ENCODE data around the gene JOSD1. TPM values are rescaled to one million over a fixed set of nuclear protein-coding genes. Genes with fewer than 3 reads are reported as not detected.

Gene JOSD1
- polyA plus RNA-seq, 1 donor = 77.2 TPM

DNA sequence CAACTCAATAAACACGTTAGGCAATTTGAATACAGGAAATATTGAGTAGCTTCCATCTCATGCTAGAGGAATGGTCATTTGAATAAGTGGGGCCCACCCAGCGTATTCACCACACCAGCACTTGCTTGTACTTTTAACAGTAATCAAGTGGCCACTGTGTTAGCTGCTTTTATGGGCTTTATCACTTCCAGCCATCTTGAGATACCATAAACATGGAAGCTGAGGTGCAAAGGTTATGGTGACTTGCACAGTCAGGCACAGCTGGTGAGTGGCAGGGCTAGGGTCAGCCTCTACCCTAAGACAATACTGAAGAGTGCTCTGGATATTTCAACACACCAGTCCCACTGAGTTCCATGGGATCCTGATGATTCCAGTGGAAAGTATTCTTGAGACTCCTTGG lies 6.7 kb downstream of the JOSD1 start:
- no CpG with 5 or more reads among the region's 2 CpGs for WGBS (ENCODE audit: insufficient coverage, low lambda C conversion rate)
- H3K4me3 ChIP-seq (ENCODE audit: low read length) = no peak overlapping the region
- peaks cover 72% of the 10 kb centered on the region for H3K4me1 ChIP-seq (ENCODE audit: control insufficient read depth, insufficient read depth, low read length)
- DNase-seq = peak; percentile 95 to 98
- H3K27me3 ChIP-seq (ENCODE audit: control insufficient read depth, insufficient read depth, low read length) = no peaks in the 10 kb centered on the region
- no peaks in the 10 kb centered on the region for H3K9me3 ChIP-seq (ENCODE audit: control insufficient read depth, low read depth, low read length)
- peaks cover 9% of the 10 kb centered on the region for H3K36me3 ChIP-seq (ENCODE audit: control insufficient read depth, insufficient read depth, low read length)
- peak overlapping the region; percentile 91 for H3K27ac ChIP-seq (ENCODE audit: low read length)

DNA sequence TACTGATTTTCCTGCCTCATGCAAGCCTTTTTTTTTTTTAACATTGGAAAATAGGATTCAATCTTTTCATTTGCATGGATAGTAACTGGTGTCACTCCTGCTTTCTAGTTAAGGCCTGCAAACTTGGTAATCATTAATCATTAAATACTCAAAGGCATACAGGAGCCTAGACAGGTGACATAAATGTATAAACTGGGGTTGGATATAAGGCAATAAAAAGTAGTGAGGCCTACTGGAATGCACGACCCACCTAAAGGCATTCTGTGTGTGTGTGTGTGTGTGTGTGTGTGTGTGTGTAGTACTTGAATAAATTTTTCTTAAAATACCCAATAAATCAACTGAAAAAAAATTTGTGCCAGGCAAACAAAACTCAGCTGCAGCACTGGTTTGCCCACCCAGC lies 11.1 kb downstream of the JOSD1 start:
- Histone ChIP-seq H3K27me3 (ENCODE audit: control insufficient read depth, insufficient read depth, low read length) (no peaks in the 10 kb centered on the region), H3K4me3 (ENCODE audit: low read length) (no peak overlapping the region), H3K36me3 (ENCODE audit: control insufficient read depth, insufficient read depth, low read length) (peaks cover 47% of the 10 kb centered on the region), H3K4me1 (ENCODE audit: control insufficient read depth, insufficient read depth, low read length) (peaks cover 51% of the 10 kb centered on the region), H3K9me3 (ENCODE audit: control insufficient read depth, low read depth, low read length) (no peaks in the 10 kb centered on the region), H3K27ac (ENCODE audit: low read length) (peak overlapping the region; percentile 65)
- DNase-seq = peak in 1 of 2 donors; percentile 81
- no CpG with 5 or more reads among the region's 1 CpG for WGBS (ENCODE audit: insufficient coverage, low lambda C conversion rate)

GRCh38 chr22:38685761-38686160 lies 15.0 kb downstream of the JOSD1 start:
- H3K4me1 ChIP-seq (ENCODE audit: control insufficient read depth, insufficient read depth, low read length) = peaks cover 27% of the 10 kb centered on the region
- H3K4me3 ChIP-seq (ENCODE audit: low read length) = no peak overlapping the region
- no peak for DNase-seq
- no peaks in the 10 kb centered on the region for H3K27me3 ChIP-seq (ENCODE audit: control insufficient read depth, insufficient read depth, low read length)
- WGBS (ENCODE audit: insufficient coverage, low lambda C conversion rate) = no CpG with 5 or more reads among the region's 1 CpG
- H3K36me3 ChIP-seq (ENCODE audit: control insufficient read depth, insufficient read depth, low read length) = peaks cover 59% of the 10 kb centered on the region
- no peaks in the 10 kb centered on the region for H3K9me3 ChIP-seq (ENCODE audit: control insufficient read depth, low read depth, low read length)
- no peak overlapping the region for H3K27ac ChIP-seq (ENCODE audit: low read length)

DNA sequence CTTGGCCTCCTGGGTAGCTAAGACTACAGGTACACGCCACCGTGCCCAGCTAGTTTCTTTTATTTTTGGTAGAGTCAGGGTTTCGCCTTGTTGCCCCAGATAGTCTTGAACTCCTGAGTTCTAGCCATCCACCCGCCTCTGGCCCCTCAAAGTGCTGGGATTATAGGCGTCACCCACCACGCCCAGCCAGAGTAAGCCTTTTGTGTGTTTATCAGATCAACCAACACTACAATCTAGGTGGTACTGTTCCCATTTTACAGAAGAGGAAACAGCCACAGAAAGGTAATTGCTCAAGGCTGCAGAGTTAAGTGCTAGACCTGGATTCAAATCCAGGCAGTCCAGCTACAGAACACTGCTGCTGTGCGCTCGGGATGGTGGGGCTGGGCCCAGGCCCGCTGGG lies 15.8 kb downstream of the JOSD1 start:
- Histone ChIP-seq H3K4me3 (ENCODE audit: low read length) (no peak overlapping the region), H3K4me1 (ENCODE audit: control insufficient read depth, insufficient read depth, low read length) (peaks cover 18% of the 10 kb centered on the region), H3K27ac (ENCODE audit: low read length) (no peak overlapping the region), H3K36me3 (ENCODE audit: control insufficient read depth, insufficient read depth, low read length) (peaks cover 56% of the 10 kb centered on the region), H3K9me3 (ENCODE audit: control insufficient read depth, low read depth, low read length) (no peaks in the 10 kb centered on the region), H3K27me3 (ENCODE audit: control insufficient read depth, insufficient read depth, low read length) (no peaks in the 10 kb centered on the region)
- no peak for DNase-seq
- WGBS (ENCODE audit: insufficient coverage, low lambda C conversion rate) = no CpG with 5 or more reads among the region's 9 CpGs

DNA sequence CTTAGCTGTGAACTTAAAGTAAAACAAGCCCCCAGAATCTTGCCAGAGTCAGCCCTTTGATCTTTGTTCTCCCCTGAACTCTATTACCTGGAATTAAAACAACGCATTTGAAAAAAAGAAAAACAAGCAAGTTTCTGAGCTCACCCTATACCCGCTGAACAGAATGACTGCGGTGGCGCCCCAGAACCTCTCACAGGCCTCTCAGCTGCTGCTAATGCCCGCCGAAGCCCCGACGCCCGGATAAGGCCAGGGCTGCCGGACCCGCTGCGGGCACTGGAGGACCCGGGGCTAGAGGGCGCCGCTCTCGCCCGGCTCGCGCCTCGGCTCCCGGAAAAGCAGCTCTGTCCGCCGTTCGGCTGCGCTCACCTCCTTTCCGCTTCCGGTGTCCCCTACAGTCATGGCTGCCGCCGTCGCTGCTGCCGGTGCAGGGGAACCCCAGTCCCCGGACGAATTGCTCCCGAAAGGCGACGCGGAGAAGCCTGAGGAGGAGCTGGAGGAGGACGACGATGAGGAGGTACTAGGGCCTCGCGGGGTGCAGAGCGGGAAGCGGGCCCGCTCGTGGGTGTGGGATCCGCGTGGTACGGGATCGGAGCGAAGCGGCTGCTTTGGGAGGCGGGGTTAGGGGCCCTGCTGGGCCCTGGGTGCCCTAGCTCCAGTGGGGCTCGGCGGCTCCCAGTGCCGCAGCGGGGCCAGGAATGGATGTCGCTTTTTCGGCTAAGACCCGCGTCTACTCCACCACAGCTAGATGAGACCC lies 19.0 kb downstream of the JOSD1 start, which contains the start of gene TOMM22:
Gene TOMM22 (plus strand): TSS at position 376 of the 754 bp plus-strand sequence. CDS start 22 bp downstream, at position 398.
- WGBS (ENCODE audit: insufficient coverage, low lambda C conversion rate) = 17% methylated on average over 1 of the region's 60 CpGs
- Histone ChIP-seq H3K36me3 (ENCODE audit: control insufficient read depth, insufficient read depth, low read length) (peaks cover 33% of the 10 kb centered on the region), H3K4me3 (ENCODE audit: low read length) (peak within 1 kb of the TSS; percentile 74), H3K27ac (ENCODE audit: low read length) (peak within 1 kb of the TSS; percentile 56), H3K4me1 (ENCODE audit: control insufficient read depth, insufficient read depth, low read length) (peaks cover 9% of the 10 kb centered on the region), H3K27me3 (ENCODE audit: control insufficient read depth, insufficient read depth, low read length) (no peaks in the 10 kb centered on the region), H3K9me3 (ENCODE audit: control insufficient read depth, low read depth, low read length) (no peaks in the 10 kb centered on the region)
- peak; percentile 83 to 94 for DNase-seq

DNA sequence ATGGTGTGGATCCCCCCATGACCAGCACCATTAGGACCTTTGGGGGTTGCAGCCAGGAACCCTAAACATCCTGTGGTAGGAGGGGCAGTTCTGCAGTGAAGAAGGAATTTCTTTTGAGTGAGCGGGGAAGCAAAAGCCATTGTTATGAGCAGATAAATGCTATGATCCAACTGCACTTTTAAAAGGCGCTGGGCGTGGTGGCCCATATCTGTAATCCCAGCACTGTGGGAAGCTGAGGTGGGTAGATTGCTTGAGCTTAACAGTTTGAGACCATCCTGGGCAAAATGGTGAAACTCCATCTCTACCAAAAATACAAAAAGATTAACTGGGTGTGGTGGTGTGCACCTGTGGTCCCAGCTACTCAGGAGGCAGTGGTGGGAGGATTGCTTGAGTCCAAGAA lies 24.9 kb downstream of the JOSD1 start:
- no peak overlapping the region for H3K4me3 ChIP-seq (ENCODE audit: low read length)
- no peak for DNase-seq
- no peaks in the 10 kb centered on the region for H3K9me3 ChIP-seq (ENCODE audit: control insufficient read depth, low read depth, low read length)
- no peak overlapping the region for H3K27ac ChIP-seq (ENCODE audit: low read length)
- H3K27me3 ChIP-seq (ENCODE audit: control insufficient read depth, insufficient read depth, low read length) = no peaks in the 10 kb centered on the region
- no peaks in the 10 kb centered on the region for H3K4me1 ChIP-seq (ENCODE audit: control insufficient read depth, insufficient read depth, low read length)
- peaks cover 26% of the 10 kb centered on the region for H3K36me3 ChIP-seq (ENCODE audit: control insufficient read depth, insufficient read depth, low read length)
- no CpG with 5 or more reads among the region's 3 CpGs for WGBS (ENCODE audit: insufficient coverage, low lambda C conversion rate)

- Histone ChIP-seq H3K4me3 (ENCODE audit: low read length) (no peak overlapping the region), H3K27me3 (ENCODE audit: control insufficient read depth, insufficient read depth, low read length) (no peaks in the 10 kb centered on the region), H3K36me3 (ENCODE audit: control insufficient read depth, insufficient read depth, low read length) (peaks cover 28% of the 10 kb centered on the region), H3K4me1 (ENCODE audit: control insufficient read depth, insufficient read depth, low read length) (no peaks in the 10 kb centered on the region), H3K9me3 (ENCODE audit: control insufficient read depth, low read depth, low read length) (no peaks in the 10 kb centered on the region), H3K27ac (ENCODE audit: low read length) (no peak overlapping the region)
- no CpG with 5 or more reads among the region's 5 CpGs for WGBS (ENCODE audit: insufficient coverage, low lambda C conversion rate)
- no peak for DNase-seq
Measured at GRCh38 chr22:38674888-38675287, 25.9 kb downstream of the JOSD1 start.

- Histone ChIP-seq H3K27me3 (ENCODE audit: control insufficient read depth, insufficient read depth, low read length) (no peaks in the 10 kb centered on the region), H3K27ac (ENCODE audit: low read length) (peak overlapping the region; percentile 90), H3K4me1 (ENCODE audit: control insufficient read depth, insufficient read depth, low read length) (no peaks in the 10 kb centered on the region), H3K4me3 (ENCODE audit: low read length) (peak overlapping the region; percentile 85), H3K9me3 (ENCODE audit: control insufficient read depth, low read depth, low read length) (no peaks in the 10 kb centered on the region), H3K36me3 (ENCODE audit: control insufficient read depth, insufficient read depth, low read length) (peaks cover 8% of the 10 kb centered on the region)
- peak; percentile 16 to 64 for DNase-seq
- WGBS (ENCODE audit: insufficient coverage, low lambda C conversion rate) = 0% methylated on average over 1 of the region's 16 CpGs
Measured at GRCh38 chr22:38657045-38657909, 43.5 kb downstream of the JOSD1 start.

DNA sequence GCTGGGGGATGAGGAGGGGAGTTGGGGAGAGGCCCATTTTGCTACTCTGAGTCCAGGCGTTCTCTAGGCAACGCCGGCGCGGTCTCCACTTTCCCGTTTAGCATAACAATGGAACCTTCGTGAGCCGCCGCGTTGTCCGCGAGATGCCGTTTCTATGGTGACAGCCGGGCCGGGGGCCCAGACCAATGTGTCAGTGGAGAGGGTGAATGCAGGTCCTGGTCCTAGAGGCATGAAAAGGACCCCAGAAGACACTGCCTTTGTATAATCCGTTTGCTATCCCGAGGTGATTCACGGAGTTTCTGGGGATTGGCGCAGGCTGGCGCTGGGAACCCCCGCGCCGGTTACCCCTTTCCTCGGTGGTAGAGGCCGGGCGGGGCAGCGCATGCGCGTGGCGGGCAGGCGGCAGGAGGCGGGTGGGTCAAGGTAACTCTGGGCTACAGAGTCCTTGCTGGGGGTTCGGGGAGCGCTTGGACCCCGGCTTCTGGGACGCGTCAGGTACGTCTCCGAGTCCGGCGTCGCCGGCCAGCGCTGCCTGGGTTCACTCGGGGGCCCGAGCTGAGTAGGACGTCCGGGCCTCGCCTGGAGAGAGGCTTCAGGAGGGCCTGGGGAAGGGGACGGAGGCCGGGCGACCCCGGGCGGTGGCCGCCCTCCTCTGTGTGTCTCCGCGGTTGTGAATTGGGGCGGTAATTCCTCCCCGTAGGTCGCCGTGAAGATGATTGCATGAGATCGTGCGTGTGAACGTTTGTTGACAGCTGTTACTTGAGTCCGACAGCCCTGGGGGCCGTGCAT lies 44.3 kb downstream of the JOSD1 start, which contains the start of the genes CBY1 and FAM227A:
Gene CBY1 (plus strand): TSS at position 383 of the 789 bp plus-strand sequence. CDS start 11,417 bp downstream, outside the sequence.
Gene FAM227A (minus strand): TSS at position 137 of the 789 bp plus-strand sequence. CDS start 6,224 bp downstream, outside the sequence.
- H3K27ac ChIP-seq (ENCODE audit: low read length) = peak within 1 kb of the TSS; percentile 90
- no peaks in the 10 kb centered on the region for H3K4me1 ChIP-seq (ENCODE audit: control insufficient read depth, insufficient read depth, low read length)
- no peaks in the 10 kb centered on the region for H3K27me3 ChIP-seq (ENCODE audit: control insufficient read depth, insufficient read depth, low read length)
- H3K4me3 ChIP-seq (ENCODE audit: low read length) = peak within 1 kb of the TSS; percentile 85
- H3K36me3 ChIP-seq (ENCODE audit: control insufficient read depth, insufficient read depth, low read length) = peaks cover 4% of the 10 kb centered on the region
- no CpG with 5 or more reads among the region's 66 CpGs for WGBS (ENCODE audit: insufficient coverage, low lambda C conversion rate)
- DNase-seq = peak; percentile 84 to 90
- no peaks in the 10 kb centered on the region for H3K9me3 ChIP-seq (ENCODE audit: control insufficient read depth, low read depth, low read length)

Measured in large intestine (tissue), 3 donors.